Spleen (tissue), 11 donors: ENCODE data around the gene IL18R1. TPM values are rescaled to one million over a fixed set of nuclear protein-coding genes. Genes with fewer than 3 reads are reported as not detected.

ENCODE experiments used
- DNase-seq: peaks from one replicate; pipeline ENCODE4 v3.0.0-alpha.2; 2020
- H3K27ac ChIP-seq, 8 donors: fragments of 200-600 bp; sonication (generic) in 7 of 8; 1 replicate in 4 of 8; 2 replicates in 4 of 8; pipeline versions ENCODE4 v1.5.0 to v1.8.0; 2016 to 2021; ENCODE audit warnings: inconsistent platforms in 4 of 8, mild to moderate bottlenecking in 4 of 8, moderate library complexity in 1 of 8
- H3K27me3 ChIP-seq, 7 donors: fragments of 200-600 bp; sonication (generic) in 6 of 7; replicated peaks in 1 of 7; 1 replicate in 4 of 7; 2 replicates in 3 of 7; pipeline versions ENCODE4 v1.5.0 to v1.8.0; 2016 to 2021; ENCODE audit warnings: inconsistent platforms in 3 of 7, mild to moderate bottlenecking in 1 of 7
- H3K36me3 ChIP-seq, 6 donors: fragments of 200-600 bp; sonication (generic) in 5 of 6; 1 replicate in 4 of 6; 2 replicates in 2 of 6; pipeline versions ENCODE4 v1.5.0 to v1.8.0; 2016 to 2021; ENCODE audit warnings: inconsistent platforms in 2 of 6
- H3K4me1 ChIP-seq, 6 donors: fragments of 200-600 bp; sonication (generic) in 5 of 6; 1 replicate in 3 of 6; 2 replicates in 3 of 6; pipeline versions ENCODE4 v1.5.0 to v1.8.0; 2016 to 2021; ENCODE audit warnings: inconsistent platforms in 3 of 6
- H3K4me3 ChIP-seq, 8 donors: fragments of 200-600 bp; sonication (generic) in 7 of 8; 1 replicate in 4 of 8; 2 replicates in 4 of 8; pipeline versions ENCODE4 v1.5.0 to v1.8.0; 2016 to 2021; ENCODE audit warnings: inconsistent platforms in 4 of 8, mild to moderate bottlenecking in 4 of 8, moderate library complexity in 2 of 8
- H3K9me3 ChIP-seq, 8 donors: fragments of 200-600 bp; sonication (generic) in 7 of 8; 1 replicate in 4 of 8; 2 replicates in 4 of 8; pipeline versions ENCODE4 v1.5.0 to v1.8.0; 2016 to 2021; ENCODE audit warnings: inconsistent platforms in 4 of 8
- POLR2A ChIP-seq, 3 donors: fragments of 450-650 bp; IDR thresholded peaks; one replicate each; pipeline ENCODE4 v1.5.1; 2017; ENCODE audit warnings: antibody characterized with exemption in 3 of 3, mild to moderate bottlenecking in 1 of 3
- POLR2AphosphoS5 ChIP-seq, 3 donors: sonication (generic); formaldehyde crosslinking; IDR thresholded peaks; one replicate each; pipeline ENCODE4 v1.5.1; 2017; ENCODE audit warnings: antibody characterized with exemption in 3 of 3
- WGBS, 5 donors: extraction: QIAGEN DNeasy Blood & Tissue Kit in 3 of 5; methylation state at CpG; one replicate each; pipeline versions ENCODE4 v1.1.5 to v1.1.7; 2013 to 2018; 5-methylcytosine and 5-hydroxymethylcytosine counted together
- intact Hi-C: fragments of 100-400 bp; cut with DNase I; formaldehyde crosslinking; loops from one replicate; pipeline ENCODE4 v1.15.0; 2023; ENCODE audit warnings: low total_unique reads
- polyA plus RNA-seq, 3 donors: library from polyadenylated mRNA; stranded (reverse); fragments of 200-250 nt; gene quantifications; one replicate each; pipeline ENCODE4 v1.2.1, GENCODE V29; 2013
- total RNA-seq, 7 donors: library from RNA; depleted of rRNA in 3 of 7; stranded (reverse); fragments of >200 nt in 3 of 7; fragmentation: NEBNext Ultra II Directional in 4 of 7; extraction: Animal tissue kit (Norgen Biotek cat#: 25700) in 4 of 7; gene quantifications; one replicate each; pipeline versions ENCODE4 v1.1.0 to v1.2.1, GENCODE V29; 2016 to 2021
- TF ChIP-seq, protein P1 (sequence below), 11 experiments: fragments of 200-600 bp in 7 of 11; fragments of 450-650 bp in 4 of 11; sonication (generic) in 4 of 11; IDR thresholded peaks in 8 of 11; conservative IDR thresholded peaks in 3 of 11; 1 replicate in 7 of 11; 2 replicates in 4 of 11; pipeline versions ENCODE4 v1.4.0 to v1.8.0; 2016 to 2021; ENCODE audit warnings: antibody characterized with exemption in 11 of 11, inconsistent platforms in 4 of 11, mild to moderate bottlenecking in 1 of 11
- donor health status: healthy with polysubstance abuse.
- donor health status: DM: no; HTN: no; CAD: no; lungs with moderate emphysema.
- donor health status: DM: no; HTN: no; CAD: no.
- donor health status: Bipolar disorder and iron deficiency.
- donor health status: healthy.
- donor health status: DM: no; HTN: no; CAD: no.
- donor health status: DM: yes; HTN: yes; CAD: no.

IL18R1 gene
- total and polyA plus RNA-seq, 10 donors, result 2.2 to 97.6 (median 21.5) TPM

DNA sequence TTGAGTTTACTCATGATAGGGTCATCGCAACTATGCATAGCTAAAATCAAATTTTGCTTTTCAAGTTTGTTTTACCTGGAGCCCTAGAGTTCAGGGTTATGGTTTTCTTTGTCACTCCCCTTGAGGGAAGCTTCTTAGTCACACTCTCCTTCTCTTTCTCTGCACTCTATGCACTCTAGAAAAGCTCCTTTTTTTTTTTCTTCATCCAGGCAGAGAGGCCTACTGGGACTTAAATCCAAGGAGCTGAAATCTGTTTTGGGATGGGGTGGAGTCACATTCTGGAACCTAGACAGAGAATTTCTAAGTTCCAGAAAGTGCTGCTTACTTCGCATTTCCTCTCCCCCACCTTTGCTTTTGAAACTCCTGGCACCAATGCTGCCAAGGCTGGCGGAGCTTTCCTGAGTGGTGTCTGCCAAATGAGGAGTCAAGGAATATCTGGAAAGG, 19.1 kb upstream of the IL18R1 start:
- intact Hi-C loops, result no loop called here
- H3K4me3 ChIP-seq, result no peak overlapping the region
- no peak overlapping the region for H3K27ac ChIP-seq
- H3K36me3 ChIP-seq, result no peaks in the 10 kb centered on the region
- WGBS, 5 donors, result 74 to 86% (median 78%) methylated on average over 3 of the region's 3 CpGs
- peaks cover 0 to 4% (median 0%) of the 10 kb centered on the region in 7 donors for H3K27me3 ChIP-seq
- H3K9me3 ChIP-seq, result no peaks in the 10 kb centered on the region
- TF ChIP-seq, protein P1, sequence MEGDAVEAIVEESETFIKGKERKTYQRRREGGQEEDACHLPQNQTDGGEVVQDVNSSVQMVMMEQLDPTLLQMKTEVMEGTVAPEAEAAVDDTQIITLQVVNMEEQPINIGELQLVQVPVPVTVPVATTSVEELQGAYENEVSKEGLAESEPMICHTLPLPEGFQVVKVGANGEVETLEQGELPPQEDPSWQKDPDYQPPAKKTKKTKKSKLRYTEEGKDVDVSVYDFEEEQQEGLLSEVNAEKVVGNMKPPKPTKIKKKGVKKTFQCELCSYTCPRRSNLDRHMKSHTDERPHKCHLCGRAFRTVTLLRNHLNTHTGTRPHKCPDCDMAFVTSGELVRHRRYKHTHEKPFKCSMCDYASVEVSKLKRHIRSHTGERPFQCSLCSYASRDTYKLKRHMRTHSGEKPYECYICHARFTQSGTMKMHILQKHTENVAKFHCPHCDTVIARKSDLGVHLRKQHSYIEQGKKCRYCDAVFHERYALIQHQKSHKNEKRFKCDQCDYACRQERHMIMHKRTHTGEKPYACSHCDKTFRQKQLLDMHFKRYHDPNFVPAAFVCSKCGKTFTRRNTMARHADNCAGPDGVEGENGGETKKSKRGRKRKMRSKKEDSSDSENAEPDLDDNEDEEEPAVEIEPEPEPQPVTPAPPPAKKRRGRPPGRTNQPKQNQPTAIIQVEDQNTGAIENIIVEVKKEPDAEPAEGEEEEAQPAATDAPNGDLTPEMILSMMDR (IDR thresholded peaks at IDR 0.05 in 8 of 11, conservative IDR thresholded peaks at IDR 0.05 in 3 of 11), result no peak
- TF ChIP-seq POLR2A (IDR thresholded peaks at IDR 0.05) (no peak), POLR2AphosphoS5 (IDR thresholded peaks at IDR 0.05) (no peak)
- no peak for DNase-seq
- H3K4me1 ChIP-seq, result peaks cover 0 to 14% (median 2%) of the 10 kb centered on the region in 6 donors

DNA sequence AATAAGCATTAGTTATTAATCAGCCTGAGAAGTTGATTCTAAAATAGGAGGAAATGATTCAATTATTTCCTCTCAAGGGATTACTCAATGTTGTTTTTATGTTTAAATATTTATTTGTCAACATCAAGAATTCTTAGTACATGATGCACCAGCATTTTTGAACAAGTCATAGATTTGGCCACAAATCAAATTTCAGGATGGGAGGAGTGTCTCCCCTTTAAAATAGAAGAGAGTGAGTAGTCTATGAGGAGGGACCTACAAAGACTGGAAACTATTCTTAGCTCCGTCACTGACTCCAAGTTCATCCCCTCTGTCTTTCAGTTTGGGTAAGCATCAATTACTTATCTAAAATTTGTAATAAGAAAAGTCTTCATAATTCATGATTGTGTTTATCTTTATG, 18.6 kb upstream of the IL18R1 start:
- TF ChIP-seq, protein P1 (IDR thresholded peaks at IDR 0.05 in 8 of 11, conservative IDR thresholded peaks at IDR 0.05 in 3 of 11), result no peak
- TF ChIP-seq POLR2AphosphoS5 (IDR thresholded peaks at IDR 0.05) (no peak), POLR2A (IDR thresholded peaks at IDR 0.05) (no peak)
- Histone ChIP-seq H3K4me3 (no peak overlapping the region), H3K27ac (no peak overlapping the region), H3K9me3 (no peaks in the 10 kb centered on the region), H3K27me3 (no peaks in the 10 kb centered on the region), H3K4me1 (peaks cover 0 to 14% (median 2%) of the 10 kb centered on the region in 6 donors), H3K36me3 (no peaks in the 10 kb centered on the region)
- intact Hi-C loops, result no loop called here
- DNase-seq, result no peak
- WGBS, 5 donors, result 49 to 70% (median 60%) methylated on average over 1 of the region's 1 CpG

DNA sequence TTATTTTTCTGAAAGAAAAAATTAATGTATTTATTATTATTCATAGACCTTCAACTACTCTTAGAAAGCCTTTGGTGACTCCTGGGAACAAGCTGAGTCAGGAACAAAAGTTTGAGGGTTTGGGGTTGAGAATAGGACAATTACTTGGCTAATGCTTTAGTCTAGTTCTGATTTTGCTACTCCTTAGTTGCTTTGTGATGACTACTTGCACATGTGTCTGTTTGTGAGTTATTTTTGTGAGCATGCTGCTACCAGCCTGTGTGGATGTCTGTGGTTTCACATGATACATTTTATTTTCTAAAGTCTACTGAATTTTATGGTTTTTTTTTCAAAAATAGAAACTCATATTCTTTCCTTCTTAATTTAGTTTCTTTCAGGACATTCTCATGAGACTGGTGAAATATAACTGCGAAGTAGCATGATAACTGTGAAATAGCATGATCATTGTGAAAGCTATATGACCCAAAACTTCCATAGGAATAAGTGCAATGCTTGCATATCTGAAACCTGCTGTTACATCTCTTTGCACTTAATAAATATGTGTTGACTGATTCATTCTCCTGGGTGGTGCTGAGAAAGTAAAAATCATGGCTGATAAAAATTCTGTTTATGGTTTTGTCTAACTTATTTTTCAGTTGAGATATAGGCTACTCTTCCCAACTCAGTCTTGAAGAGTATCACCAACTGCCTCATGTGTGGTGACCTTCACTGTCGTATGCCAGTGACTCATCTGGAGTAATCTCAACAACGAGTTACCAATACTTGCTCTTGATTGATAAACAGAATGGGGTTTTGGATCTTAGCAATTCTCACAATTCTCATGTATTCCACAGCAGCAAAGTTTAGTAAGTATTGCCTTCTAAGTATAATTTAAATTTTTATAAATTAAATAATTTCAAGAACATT, 17.9 kb upstream of the IL18R1 start:
- Histone ChIP-seq H3K27ac (no peak overlapping the region), H3K36me3 (no peaks in the 10 kb centered on the region), H3K27me3 (no peaks in the 10 kb centered on the region), H3K4me1 (peaks cover 0 to 14% (median 2%) of the 10 kb centered on the region in 6 donors), H3K9me3 (no peaks in the 10 kb centered on the region), H3K4me3 (no peak overlapping the region)
- TF ChIP-seq POLR2A (IDR thresholded peaks at IDR 0.05) (no peak), POLR2AphosphoS5 (IDR thresholded peaks at IDR 0.05) (no peak)
- TF ChIP-seq, protein P1 (IDR thresholded peaks at IDR 0.05 in 8 of 11, conservative IDR thresholded peaks at IDR 0.05 in 3 of 11), result no peak
- no peak for DNase-seq
- WGBS, 5 donors, result 70 to 77% (median 71%) methylated on average over 3 of the region's 3 CpGs
- intact Hi-C loops, result no loop called here

DNA sequence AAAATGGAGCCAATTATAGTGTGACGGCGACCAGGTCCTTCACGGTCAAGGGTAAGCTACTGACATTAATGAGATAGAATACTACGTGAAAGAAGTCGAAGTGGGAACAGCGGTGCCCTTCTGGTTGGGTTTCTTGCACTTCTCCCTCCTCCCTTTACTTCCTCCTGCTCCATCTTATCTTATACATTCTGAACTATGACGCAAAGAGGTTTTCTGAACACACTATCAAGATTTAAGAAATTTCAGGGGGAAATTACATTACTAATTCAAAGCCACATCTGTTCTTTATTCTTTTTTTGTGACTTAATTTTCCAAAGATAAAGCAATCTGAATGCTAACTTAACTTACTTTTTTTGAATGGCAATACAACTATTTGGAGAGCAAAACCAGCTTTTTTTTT, 14.8 kb upstream of the IL18R1 start:
- Histone ChIP-seq H3K4me1 (peaks cover 0 to 14% (median 2%) of the 10 kb centered on the region in 6 donors), H3K4me3 (no peak overlapping the region), H3K27ac (no peak overlapping the region), H3K36me3 (no peaks in the 10 kb centered on the region), H3K27me3 (peaks cover 0 to 8% (median 0%) of the 10 kb centered on the region in 7 donors), H3K9me3 (no peaks in the 10 kb centered on the region)
- DNase-seq, result no peak
- intact Hi-C loops, result no loop called here
- TF ChIP-seq, protein P1 (IDR thresholded peaks at IDR 0.05 in 8 of 11, conservative IDR thresholded peaks at IDR 0.05 in 3 of 11), result no peak
- no peak for TF ChIP-seq POLR2AphosphoS5 (IDR thresholded peaks at IDR 0.05)
- TF ChIP-seq POLR2A (IDR thresholded peaks at IDR 0.05), result no peak
- WGBS, 5 donors, result 59 to 89% (median 83%) methylated on average over 7 of the region's 7 CpGs
